K562 (cell line): Measurements from ENCODE around the gene XPNPEP1. TPM values are rescaled to one million over a fixed set of nuclear protein-coding genes. Genes with fewer than 3 reads are reported as not detected.

Experiments
- ATAC-seq: fragments of 200-7000 bp; cut with Tn5 transposase; 3 replicates; pipeline ENCODE4 v1.9.1; 2020; ENCODE audit warnings: moderate library complexity
- BruUV-seq: library from RNA; stranded (reverse); fragments of 400-500 nt; replicated peaks from 2 replicates; lab custom pipeline; 2021; lab: Mats Ljungman, UMichigan
- CTCF ChIA-PET: fragments of 300-600 bp; formaldehyde crosslinking; extraction: SDS; loops from one replicate; lab custom pipeline; 2021; ENCODE audit warnings: low intra/inter-chr PET ratio; lab: Yijun Ruan, JAX
- POLR2A ChIA-PET: fragments of 300-600, 350-650 bp; sonication (Branson Sonifier 250); formaldehyde crosslinking; extraction: SDS; loops from one replicate; lab custom pipeline; 2021; ENCODE audit warnings: antibody characterized with exemption, inconsistent platforms; lab: Yijun Ruan, JAX
- DNase-seq, 4 experiments: peaks; one replicate each; pipeline versions ENCODE4 v3.0.0 to v3.0.0-alpha.2; 2011 to 2018; ENCODE audit warnings: low spot score in 3 of 4, mixed read lengths in 3 of 4; ENCODE audit errors: extremely low read depth in 1 of 4
- FAIRE-seq: peaks from 2 replicates; lab custom pipeline; 2011; peaks lifted over from hg19 to GRCh38; lab: Jason Lieb, UNC
- H2AFZ ChIP-seq: 2 replicates; pipeline ENCODE4 v1.6.0; 2011; ENCODE audit warnings: low read depth, low read length, control low read depth, inconsistent platforms
- H3K27ac ChIP-seq: fragments of 200-600 bp; 3 replicates; pipeline ENCODE4 v1.8.0; 2011; ENCODE audit warnings: low read depth, mild to moderate bottlenecking, control low read depth, inconsistent platforms, low read length, moderate library complexity, mixed read lengths; ENCODE audit errors: extremely low read depth
- H3K27me3 ChIP-seq, 2 experiments: fragments of 300-600 bp in 1 of 2; 2 replicates in 1 of 2; 3 replicates in 1 of 2; pipeline versions ENCODE4 v1.6.0 to v1.8.0; 2011; ENCODE audit warnings: inconsistent platforms in 2 of 2, low read length in 2 of 2, mild to moderate bottlenecking in 1 of 2, mixed read lengths in 1 of 2, moderate library complexity in 1 of 2; ENCODE audit not compliant: control insufficient read depth in 2 of 2, insufficient read depth in 2 of 2
- H3K36me3 ChIP-seq: fragments of 300-600 bp; 3 replicates; pipeline ENCODE4 v1.8.0; 2011; ENCODE audit warnings: mild to moderate bottlenecking, low read length, inconsistent platforms; ENCODE audit not compliant: control insufficient read depth, insufficient read depth
- H3K4me1 ChIP-seq, 2 experiments: fragments of 200-600 bp in 1 of 2; replicated peaks in 1 of 2; 2 replicates in 1 of 2; 3 replicates in 1 of 2; pipeline versions ENCODE4 v1.5.1 to v1.8.0; 2011; ENCODE audit warnings: inconsistent platforms in 2 of 2, low read length in 2 of 2, mild to moderate bottlenecking in 1 of 2, mixed read lengths in 1 of 2, moderate library complexity in 1 of 2; ENCODE audit not compliant: control insufficient read depth in 2 of 2, insufficient read depth in 2 of 2
- H3K4me2 ChIP-seq: 2 replicates; pipeline ENCODE4 v1.6.1; 2011; ENCODE audit warnings: low read length, control low read depth, inconsistent platforms, mixed read lengths; ENCODE audit not compliant: insufficient read depth
- H3K4me3 ChIP-seq: fragments of 200-600 bp; sonication (generic), shearing (Covaris generic); 2 replicates; pipeline ENCODE4 v1.5.1; 2016; ENCODE audit warnings: control low read depth, inconsistent platforms
- H3K79me2 ChIP-seq: fragments of 200-600 bp; 3 replicates; pipeline ENCODE4 v1.8.0; 2011; ENCODE audit warnings: low read length, inconsistent platforms; ENCODE audit not compliant: control insufficient read depth, insufficient read depth
- H3K9ac ChIP-seq, 2 experiments: 2 replicates each; pipeline versions ENCODE4 v1.6.0 to v1.6.1; 2011; ENCODE audit warnings: low read depth in 2 of 2, low read length in 2 of 2, control low read depth in 1 of 2, inconsistent platforms in 1 of 2, mild to moderate bottlenecking in 1 of 2, mixed read lengths in 1 of 2; ENCODE audit not compliant: insufficient read depth in 1 of 2
- H3K9me1 ChIP-seq: one replicate; pipeline ENCODE4 v1.6.0; 2011; ENCODE audit warnings: inconsistent platforms, mild to moderate bottlenecking, low read length, moderate library complexity; ENCODE audit not compliant: control insufficient read depth, insufficient read depth
- H3K9me3 ChIP-seq: replicated peaks from 2 replicates; pipeline ENCODE4 v1.5.1; 2011; ENCODE audit warnings: low read depth, low read length, inconsistent platforms; ENCODE audit not compliant: control insufficient read depth, insufficient read depth
- H4K20me1 ChIP-seq: replicated peaks from 2 replicates; pipeline ENCODE4 v1.6.1; 2011; ENCODE audit warnings: low read length, inconsistent platforms, mixed read lengths; ENCODE audit not compliant: control insufficient read depth, insufficient read depth
- ARID1B ChIP-seq: fragments of 450-650 bp; IDR thresholded peaks from 2 replicates; pipeline ENCODE4 v1.6.1; 2016; ENCODE audit warnings: antibody characterized with exemption, mild to moderate bottlenecking, inconsistent platforms
- BMI1 ChIP-seq: fragments of 150-350 bp; IDR thresholded peaks from 2 replicates; pipeline ENCODE4 v1.6.1; 2014; ENCODE audit warnings: low read length
- ELF1 ChIP-seq: fragments of 200-800 bp; sonication (Bioruptor generic); IDR thresholded peaks from 2 replicates; pipeline ENCODE4 v1.6.1; 2016; ENCODE audit warnings: missing genetic modification characterization, missing compliant biosample characterization
- HEY1 ChIP-seq: fragments of 250-450 bp; sonication (Bioruptor Pico); IDR thresholded peaks from 2 replicates; pipeline ENCODE4 v1.5.0; 2020; ENCODE audit warnings: mild to moderate bottlenecking, moderate library complexity, borderline replicate concordance
- OTX1 ChIP-seq: fragments of 450-650 bp; formaldehyde crosslinking; IDR thresholded peaks from 2 replicates; pipeline ENCODE4 v1.4.0; 2022; ENCODE audit warnings: mild to moderate bottlenecking
- PRPF4 ChIP-seq: fragments of 200-400 bp; formaldehyde crosslinking; IDR thresholded peaks from one replicate; pipeline ENCODE4 v1.6.1; 2017; ENCODE audit warnings: low read length, low read depth, mild to moderate bottlenecking; ENCODE audit not compliant: insufficient read depth, poor library complexity, severe bottlenecking
- PTRF ChIP-seq: fragments of 450-650 bp; IDR thresholded peaks from 2 replicates; pipeline ENCODE4 v1.6.1; 2016; ENCODE audit warnings: mild to moderate bottlenecking, missing genetic modification characterization, missing compliant biosample characterization
- PURB ChIP-seq: sonication (generic); formaldehyde crosslinking; IDR thresholded peaks from 2 replicates; pipeline ENCODE4 v1.9.0; 2021; ENCODE audit warnings: low read depth, mild to moderate bottlenecking, missing genetic modification reagents
- SMC3 ChIP-seq: conservative IDR thresholded peaks from 2 replicates; pipeline ENCODE4 v1.6.1; 2011; ENCODE audit warnings: low read depth, low read length, improper control_type of control experiment; ENCODE audit not compliant: insufficient read depth
- ZNF263 ChIP-seq: sonication (generic); formaldehyde crosslinking; IDR thresholded peaks from 2 replicates; pipeline ENCODE4 v1.8.0; 2022; ENCODE audit warnings: mild to moderate bottlenecking, missing genetic modification reagents, borderline replicate concordance
- WGBS: fragments of 100-300 bp; shearing (Covaris generic); methylation state at CpG from one replicate; pipeline ENCODE4 v1.1.6; 2016; ENCODE audit warnings: low coverage, mixed read lengths; ENCODE audit not compliant: insufficient coverage; ENCODE audit errors: missing lambda C conversion rate; 5-methylcytosine and 5-hydroxymethylcytosine counted together
- in situ Hi-C: fragments of 300-500 bp; cut with MboI; formaldehyde crosslinking; loops from 4 replicates; pipeline ENCODE4 v1.15.0; 2018; ENCODE audit warnings: inconsistent platforms, mixed read lengths
- intact Hi-C: fragments of 100-400 bp; cut with micrococcal nuclease; formaldehyde crosslinking; loops from 2 replicates; pipeline ENCODE4 v1.14.2; 2022
- polyA plus RNA-seq, 8 experiments: library from polyadenylated mRNA; depleted of rRNA in 4 of 8; stranded (reverse) in 5 of 8; unstranded in 3 of 8; fragments of >200 nt; fragmentation: Nextera tagmentation in 2 of 8; fragmentation: Illumina TruSeq in 1 of 8; extraction: Ambion mirVana in 2 of 8; extraction: Trizol in 1 of 8; gene quantifications; 2 replicates each; pipeline versions ENCODE4 v1.2.1 to v1.2.3, GENCODE V29; 2011 to 2014; ENCODE audit warnings: inconsistent platforms in 1 of 8, missing spikeins in 1 of 8
- total RNA-seq, 7 experiments: library from RNA; depleted of rRNA in 6 of 7; stranded (reverse); fragments of >200 nt in 6 of 7; fragmentation: Illumina TruSeq in 2 of 7; extraction: Trizol in 2 of 7; gene quantifications; 2 replicates each; pipeline versions ENCODE4 v1.2.1 to v1.2.3, GENCODE V29; 2011 to 2021; ENCODE audit warnings: low replicate concordance in 1 of 7
- TF ChIP-seq, protein P1 (sequence below): sonication (generic); formaldehyde crosslinking; IDR thresholded peaks from 2 replicates; pipeline ENCODE4 v1.8.1; 2023; ENCODE audit warnings: mild to moderate bottlenecking, missing genetic modification reagents
- TF ChIP-seq, protein P2 (sequence below): fragments of 450-650 bp; formaldehyde crosslinking; IDR thresholded peaks from 2 replicates; pipeline ENCODE4 v1.4.0; 2020; ENCODE audit warnings: mild to moderate bottlenecking

XPNPEP1 gene
- total and polyA plus RNA-seq, 9 of the 15 experiments (the other 6 are each of a cell fraction or from before 2014, with no cell fraction given): 24.2 to 93.5 (median 40.1) TPM

DNA sequence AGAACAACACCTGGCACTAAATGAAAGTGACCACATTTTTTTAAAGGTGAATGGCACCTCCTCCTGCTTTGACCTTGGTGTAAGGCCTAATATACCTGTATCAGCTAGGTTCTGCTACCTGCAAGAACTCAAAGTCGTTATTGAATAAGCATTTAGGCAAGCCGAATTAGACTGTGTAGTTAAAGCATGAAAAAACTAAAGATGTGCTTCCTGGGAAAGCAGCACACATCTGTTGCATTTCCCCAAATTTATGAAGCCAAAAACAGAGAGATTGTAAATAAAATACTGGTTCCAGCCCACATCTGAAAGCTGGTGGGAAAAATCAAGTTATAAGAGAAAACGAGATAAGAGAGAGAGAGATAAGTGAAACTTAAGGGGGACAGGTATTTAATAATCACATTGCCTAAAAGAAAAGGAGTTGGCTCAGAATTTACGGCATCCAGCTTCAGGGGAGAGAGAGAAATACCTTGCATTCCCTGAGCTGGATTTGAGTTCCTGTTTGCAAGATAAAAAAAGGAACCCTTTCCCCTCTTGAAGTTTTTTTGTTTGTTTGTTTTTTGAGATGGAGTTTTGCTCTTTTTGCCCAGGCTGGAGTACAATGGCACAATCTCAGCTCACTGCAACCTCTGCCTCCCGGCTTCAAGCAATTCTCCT is 1.8 kb upstream of the XPNPEP1 start (continued):
- no peak for TF ChIP-seq PRPF4
- no peak for TF ChIP-seq ELF1 (tag)
- no peak for TF ChIP-seq ZNF263 (CRISPR knock-in tag)
- no peak for TF ChIP-seq PTRF (tag)

DNA sequence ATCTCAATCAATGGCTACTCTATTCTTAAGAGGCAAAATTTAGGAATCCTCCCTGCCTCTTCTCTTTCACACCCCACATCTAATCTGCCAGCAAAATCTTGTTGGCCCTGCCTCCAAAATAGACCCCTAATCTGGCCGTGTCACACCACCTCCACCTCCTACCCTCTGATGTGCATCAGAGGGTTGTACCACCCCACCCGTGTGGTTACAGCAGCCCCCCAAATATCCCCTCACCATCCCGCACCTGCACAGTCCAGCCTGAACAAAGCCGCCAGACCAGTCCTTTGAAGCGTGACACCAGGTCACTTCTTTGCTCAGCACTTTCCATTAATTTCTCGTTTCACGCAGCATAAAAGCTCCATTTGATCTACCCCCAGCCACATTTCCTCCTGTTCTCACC is 776 bp upstream of the XPNPEP1 start:
- Histone ChIP-seq H3K9ac (peak overlapping the region; percentile 71 to 94; a peak in 3 of 4 replicates), H3K4me2 (peak overlapping the region; percentile 69), H3K4me1 (peaks cover 19 to 23% of the 10 kb centered on the region in 2 experiments; a peak in 4 of 5 replicates), H3K4me3 (no peak overlapping the region), H3K9me1 (no peaks in the 10 kb centered on the region), H3K36me3 (no peaks in the 10 kb centered on the region), H2AFZ (peak overlapping the region; percentile 88), H3K27me3 (no peaks in the 10 kb centered on the region), H4K20me1 (no peaks in the 10 kb centered on the region), H3K9me3 (no peaks in the 10 kb centered on the region)
- POLR2A ChIA-PET: interaction anchor here (1.0 kb wide), 1 partner anchor 10 kb away, joined by 3 read pairs; no protein-coding TSS in a partner anchor
- DNase-seq: no peak
- intact Hi-C loops: no loop called here
- no peak for FAIRE-seq
- 72% methylated on average over 6 of the region's 7 CpGs for WGBS
- CTCF ChIA-PET: no interaction called here
- TF ChIP-seq HEY1 (CRISPR knock-in tag) (no peak), OTX1 (CRISPR knock-in tag) (no peak), PURB (CRISPR knock-in tag) (no peak), ARID1B (peak; percentile 15; the same call in 1 of the 2 replicates), BMI1 (no peak), SMC3 (no peak)
- TF ChIP-seq, protein P1, sequence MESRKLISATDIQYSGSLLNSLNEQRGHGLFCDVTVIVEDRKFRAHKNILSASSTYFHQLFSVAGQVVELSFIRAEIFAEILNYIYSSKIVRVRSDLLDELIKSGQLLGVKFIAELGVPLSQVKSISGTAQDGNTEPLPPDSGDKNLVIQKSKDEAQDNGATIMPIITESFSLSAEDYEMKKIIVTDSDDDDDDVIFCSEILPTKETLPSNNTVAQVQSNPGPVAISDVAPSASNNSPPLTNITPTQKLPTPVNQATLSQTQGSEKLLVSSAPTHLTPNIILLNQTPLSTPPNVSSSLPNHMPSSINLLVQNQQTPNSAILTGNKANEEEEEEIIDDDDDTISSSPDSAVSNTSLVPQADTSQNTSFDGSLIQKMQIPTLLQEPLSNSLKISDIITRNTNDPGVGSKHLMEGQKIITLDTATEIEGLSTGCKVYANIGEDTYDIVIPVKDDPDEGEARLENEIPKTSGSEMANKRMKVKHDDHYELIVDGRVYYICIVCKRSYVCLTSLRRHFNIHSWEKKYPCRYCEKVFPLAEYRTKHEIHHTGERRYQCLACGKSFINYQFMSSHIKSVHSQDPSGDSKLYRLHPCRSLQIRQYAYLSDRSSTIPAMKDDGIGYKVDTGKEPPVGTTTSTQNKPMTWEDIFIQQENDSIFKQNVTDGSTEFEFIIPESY: peak; percentile 70
- TF ChIP-seq, protein P2, sequence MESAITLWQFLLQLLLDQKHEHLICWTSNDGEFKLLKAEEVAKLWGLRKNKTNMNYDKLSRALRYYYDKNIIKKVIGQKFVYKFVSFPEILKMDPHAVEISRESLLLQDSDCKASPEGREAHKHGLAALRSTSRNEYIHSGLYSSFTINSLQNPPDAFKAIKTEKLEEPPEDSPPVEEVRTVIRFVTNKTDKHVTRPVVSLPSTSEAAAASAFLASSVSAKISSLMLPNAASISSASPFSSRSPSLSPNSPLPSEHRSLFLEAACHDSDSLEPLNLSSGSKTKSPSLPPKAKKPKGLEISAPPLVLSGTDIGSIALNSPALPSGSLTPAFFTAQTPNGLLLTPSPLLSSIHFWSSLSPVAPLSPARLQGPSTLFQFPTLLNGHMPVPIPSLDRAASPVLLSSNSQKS (CRISPR knock-in tag): no peak
- TF ChIP-seq, all 486 proteins: peak for 2
- Histone ChIP-seq H3K27ac (no peak overlapping the region), H3K79me2 (peaks cover 23% of the 10 kb centered on the region)
- BruUV-seq: no TSS peak
- in situ Hi-C loops: no loop called here
- peak; percentile 9; the same call in 2 of the 3 replicates for ATAC-seq
